Glomerular visceral epithelial cell (primary cell): Measurements from ENCODE around the gene PIP5KL1.
A peak's percentile ranks its signal among the peaks of the same experiment; 100 is the strongest.

Source experiments
- DNase-seq: peaks from one replicate; pipeline ENCODE4 v3.0.0-alpha.2; 2016; ENCODE audit errors: extremely low spot score

The PIP5KL1 gene

DNA sequence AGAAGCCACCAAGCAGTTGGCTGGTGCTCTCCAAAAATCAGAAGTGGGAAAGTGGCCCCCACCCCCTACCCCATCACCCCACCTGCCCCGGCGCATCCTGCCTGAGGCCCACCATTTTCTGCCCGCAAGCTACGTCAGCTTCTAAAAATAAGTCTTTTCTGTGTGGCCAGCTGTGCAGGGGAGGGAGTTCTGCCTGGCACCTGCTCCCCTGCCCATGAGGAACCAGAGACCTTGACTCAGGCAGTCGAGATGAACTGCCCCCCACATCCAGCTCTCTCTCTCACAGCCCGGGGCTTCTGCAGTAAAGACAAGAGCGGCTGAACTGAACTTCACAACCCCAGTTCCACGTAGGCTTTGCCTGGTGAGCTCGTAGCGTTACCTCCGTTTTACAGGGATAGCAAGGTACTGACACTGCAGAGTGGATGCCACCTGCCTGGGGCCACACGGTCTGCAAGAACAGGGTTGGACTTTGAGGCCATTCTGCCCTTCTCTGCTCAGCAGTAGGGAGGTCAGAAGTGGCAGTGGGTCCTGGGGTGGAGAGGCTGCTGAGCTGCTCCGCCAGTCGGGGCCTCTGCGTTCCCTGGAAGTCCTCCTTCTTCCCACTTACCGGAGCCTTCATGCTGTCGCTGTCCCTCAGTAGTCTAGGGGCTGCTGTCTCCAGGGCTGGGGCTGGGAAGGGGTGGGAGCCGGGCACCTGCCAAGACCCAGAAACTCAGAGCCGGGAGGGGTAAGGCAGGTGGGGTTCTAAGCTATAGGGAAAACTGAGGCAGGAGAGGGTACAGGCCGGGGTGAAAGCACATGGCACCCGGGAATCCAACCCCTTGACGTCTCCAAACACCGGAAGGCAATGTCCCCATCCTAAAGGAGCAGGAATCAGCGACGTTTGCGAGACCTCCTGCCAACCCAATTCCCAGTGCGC is 14.5 kb downstream of the PIP5KL1 start:
- DNase-seq, result no peak

DNA sequence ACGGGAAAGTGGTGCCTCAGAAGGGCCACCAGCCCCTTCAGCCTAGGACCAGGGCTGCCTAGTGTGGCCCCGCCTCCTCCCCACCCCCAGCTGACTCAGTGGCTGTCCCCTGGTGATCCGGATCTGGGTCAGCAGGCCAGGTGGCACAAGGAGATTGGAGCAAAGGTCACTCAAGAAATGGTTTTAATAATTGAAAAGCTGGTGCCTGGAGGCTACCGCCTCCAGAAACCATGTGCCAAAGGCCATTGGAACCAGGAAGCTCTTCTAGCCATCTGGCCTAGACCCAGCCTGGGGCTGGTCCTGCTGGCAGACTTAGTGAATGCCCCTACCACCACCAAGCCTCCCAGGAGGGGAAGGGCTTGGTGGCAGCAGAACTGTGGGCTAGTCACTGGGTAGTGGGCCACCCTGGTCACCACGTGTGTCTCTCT is 15.2 kb downstream of the PIP5KL1 start:
- DNase-seq, result no peak

DNA sequence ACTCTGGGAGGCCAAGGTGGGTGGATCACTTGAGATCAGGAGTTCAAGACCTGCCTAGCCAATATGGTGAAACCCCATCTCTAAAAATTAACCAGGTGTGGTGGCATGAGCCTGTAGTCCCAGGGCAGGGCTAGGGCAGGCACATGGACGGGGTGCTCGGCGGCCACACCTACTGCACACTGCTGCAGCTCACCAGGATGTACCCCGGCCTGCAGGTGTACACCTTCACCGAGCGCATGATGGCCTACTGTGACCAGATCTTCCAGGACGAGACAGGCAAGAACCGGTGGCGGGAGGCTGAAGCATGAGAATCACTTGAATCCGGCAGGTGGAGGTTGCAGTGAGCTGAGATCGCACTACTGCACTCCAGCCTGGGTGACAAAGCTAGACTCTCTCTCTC is 16.9 kb downstream of the PIP5KL1 start:
- no peak for DNase-seq

DNA sequence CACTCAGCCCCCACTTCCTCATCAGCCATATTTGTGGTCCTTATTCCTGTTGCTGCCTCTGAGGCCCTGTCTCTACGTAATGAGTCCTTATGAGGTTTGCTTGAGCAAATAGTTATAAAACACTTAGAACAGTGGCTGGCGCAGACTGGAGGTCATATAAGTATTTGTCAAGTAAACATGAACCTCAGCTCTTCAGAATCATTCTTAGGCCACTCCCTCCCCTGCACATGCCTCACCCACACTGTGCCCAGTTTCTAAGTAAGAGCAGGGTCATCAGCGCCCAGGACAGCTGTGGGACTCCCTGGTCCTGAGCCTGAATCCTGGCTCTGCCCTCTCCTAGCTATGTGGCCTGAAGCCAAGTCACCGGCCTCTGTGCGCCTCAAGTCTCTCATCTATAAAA is 17.7 kb downstream of the PIP5KL1 start:
- DNase-seq, result no peak

DNA sequence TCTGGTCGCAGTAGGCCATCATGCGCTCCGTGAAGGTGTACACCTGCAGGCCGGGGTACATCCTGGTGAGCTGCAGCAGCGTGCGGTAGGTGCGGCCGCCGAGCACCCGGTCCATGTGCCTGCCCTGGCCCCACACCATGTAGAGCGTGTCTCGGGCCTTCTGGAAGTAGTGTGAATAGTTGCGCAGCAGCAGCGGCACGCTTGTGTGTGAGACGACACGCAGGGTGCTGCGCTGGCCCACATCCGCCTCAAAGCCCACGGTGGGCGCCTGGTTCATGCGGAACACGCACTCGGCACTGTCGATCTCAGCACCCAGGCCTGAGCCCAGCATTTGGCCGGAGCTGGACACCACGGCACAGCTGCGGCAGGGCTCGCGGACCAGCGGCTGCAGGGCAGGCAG is 18.3 kb downstream of the PIP5KL1 start:
- no peak for DNase-seq

DNA sequence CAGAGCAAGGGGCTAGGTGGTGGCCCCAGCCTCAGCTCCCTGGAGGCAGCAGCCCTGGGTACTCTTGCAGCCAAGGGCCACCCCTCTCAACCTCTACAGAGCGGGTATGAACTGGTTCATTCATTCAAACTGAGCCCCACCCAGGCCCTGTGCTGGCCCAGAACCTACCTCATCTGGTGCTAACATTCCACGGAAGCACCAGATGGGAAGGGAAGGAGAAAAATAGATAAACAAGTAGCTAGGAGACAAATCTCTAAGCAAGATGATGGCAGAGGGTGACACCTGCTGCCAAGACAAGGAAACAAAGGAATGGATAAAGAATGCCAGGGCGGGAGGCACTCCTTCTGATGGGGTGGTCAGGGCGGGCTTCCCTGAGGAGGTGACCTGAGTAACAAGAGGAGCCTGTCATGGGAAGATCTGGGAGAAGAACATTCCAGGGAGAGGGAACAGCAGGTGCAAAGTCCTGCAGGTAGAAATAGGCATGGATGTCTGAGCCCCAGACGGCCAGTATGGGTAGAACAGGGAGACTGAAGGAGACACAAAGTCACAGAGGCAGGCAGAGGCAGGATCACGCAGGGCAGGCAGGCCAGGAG is 19.9 kb downstream of the PIP5KL1 start:
- DNase-seq, result peak; percentile 40

DNA sequence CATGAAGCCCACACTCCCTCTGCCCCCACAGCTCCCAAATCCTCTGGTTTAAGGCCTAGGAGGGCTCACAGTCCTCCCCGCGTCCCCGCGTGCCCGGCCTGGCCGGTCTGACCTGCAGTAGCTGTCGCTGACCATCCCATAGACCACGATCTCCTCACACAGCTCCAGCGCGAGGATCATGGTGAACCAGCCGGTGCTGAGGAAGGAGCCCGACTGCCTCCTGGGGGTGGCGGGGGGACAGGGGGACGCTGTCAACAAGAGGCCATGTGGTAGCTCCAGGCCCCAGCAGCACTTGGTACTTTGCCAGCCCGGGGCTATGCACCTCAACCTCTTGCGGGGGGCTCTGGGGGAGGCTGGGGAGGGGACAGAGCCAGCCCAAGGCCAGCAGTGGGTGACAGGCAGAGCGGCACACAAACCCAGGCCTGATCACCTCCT is 20.7 kb downstream of the PIP5KL1 start:
- DNase-seq, result no peak

DNA sequence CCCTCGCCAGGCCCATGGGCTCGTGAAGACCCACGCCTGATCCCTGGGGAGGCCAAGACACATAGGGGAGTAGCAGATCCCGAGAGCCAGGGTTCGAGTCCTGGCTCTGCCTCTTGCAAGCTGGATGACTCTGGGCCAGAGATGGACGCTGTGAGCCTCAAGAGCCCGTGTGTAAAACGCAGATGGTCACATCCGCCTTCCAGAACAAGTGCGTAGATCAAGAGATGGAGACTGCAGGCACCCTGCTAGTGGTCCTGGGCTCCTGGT is 22.0 kb downstream of the PIP5KL1 start:
- DNase-seq, result no peak

DNA sequence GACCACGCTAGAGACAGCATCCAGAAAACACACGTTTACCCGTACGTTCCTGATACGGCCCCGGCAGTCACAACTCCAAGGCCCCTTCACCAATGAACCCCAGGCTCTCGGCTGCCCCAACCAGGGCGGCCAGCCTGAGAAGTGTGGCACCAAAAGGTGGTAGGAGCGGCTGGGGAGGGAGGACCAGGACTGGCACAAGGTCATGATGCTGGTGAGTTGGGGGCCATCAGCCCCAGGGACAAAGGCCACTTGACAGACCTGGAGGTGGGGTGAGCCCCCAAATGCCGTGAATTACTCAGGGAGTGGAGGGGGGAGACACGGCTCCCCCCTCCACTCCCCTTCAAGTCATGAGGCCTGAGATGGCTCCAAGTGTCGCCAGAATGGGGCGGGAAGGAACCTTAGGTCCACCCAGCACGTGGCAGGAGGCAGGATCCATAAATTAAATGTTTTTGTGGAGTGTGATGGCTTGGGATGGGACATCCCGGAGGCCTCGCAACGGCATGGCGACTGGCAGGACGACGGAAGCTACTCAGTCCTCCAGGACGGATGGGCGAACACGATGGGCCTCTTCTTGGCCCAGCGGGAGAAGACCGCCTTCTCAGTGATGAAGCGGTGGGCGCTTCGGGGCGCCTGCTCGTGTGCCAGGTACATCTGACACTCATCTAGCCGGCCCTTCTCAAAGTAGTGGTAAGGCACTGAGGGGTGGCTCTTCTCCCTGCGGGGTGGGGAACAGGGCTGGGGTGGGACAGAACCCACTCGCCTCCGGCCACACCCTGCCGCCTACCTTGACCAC is 22.5 kb downstream of the PIP5KL1 start:
- no peak for DNase-seq

DNA sequence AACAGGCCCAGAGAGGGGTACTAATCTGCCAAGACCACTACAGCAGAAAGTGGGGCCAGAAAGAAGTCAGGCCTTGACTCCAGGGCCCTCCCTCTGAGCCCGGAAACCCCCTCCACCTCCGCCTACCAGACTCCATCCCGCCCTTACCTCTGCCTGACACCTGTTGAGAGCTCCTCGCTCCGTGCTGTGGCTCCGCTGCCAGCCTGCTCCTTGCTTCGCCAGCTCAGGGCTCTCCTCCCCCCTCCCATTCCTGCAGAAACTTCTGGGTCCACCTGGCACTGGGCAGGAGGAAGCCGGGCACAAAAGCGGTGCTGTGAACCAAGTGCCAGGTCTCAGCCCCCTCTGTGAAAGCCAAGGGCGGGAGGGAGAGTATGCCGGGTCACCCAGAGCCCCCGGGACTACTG is 24.8 kb downstream of the PIP5KL1 start:
- no peak for DNase-seq

DNA sequence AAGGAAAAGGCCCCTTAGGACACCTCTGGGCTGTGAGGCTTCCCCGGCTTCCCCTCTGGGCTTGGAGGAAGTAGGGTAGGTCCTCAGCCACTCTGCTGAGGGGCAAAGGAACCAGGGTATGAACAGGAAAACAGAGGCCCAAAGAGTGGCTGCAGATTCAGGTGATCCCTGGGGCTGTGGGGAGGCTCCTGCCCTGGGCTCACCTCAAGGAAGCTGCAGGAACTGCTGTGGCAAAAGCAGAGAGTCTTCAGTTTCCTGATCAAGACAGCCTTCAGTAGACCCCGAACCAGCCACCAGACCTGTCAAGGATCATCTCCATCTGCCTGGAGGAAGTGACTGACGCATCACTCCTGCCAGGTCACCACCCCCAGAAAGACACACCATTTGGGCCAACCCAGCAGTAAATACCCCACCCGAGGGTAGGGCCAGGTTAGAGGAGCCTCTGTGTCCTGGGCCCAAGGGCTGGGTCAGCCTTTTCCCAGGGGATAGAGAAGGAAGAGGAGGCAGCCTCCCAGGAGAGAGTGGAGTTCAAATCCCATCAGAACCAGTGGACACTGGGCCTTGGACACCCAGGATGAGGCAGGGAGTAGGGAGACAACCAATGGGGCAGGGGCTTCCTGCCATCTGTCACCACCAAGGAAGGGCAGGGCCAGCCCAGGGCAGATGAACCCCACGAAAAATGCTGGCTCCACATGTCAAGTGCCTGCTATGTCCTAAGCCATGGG is 25.4 kb downstream of the PIP5KL1 start:
- no peak for DNase-seq

DNA sequence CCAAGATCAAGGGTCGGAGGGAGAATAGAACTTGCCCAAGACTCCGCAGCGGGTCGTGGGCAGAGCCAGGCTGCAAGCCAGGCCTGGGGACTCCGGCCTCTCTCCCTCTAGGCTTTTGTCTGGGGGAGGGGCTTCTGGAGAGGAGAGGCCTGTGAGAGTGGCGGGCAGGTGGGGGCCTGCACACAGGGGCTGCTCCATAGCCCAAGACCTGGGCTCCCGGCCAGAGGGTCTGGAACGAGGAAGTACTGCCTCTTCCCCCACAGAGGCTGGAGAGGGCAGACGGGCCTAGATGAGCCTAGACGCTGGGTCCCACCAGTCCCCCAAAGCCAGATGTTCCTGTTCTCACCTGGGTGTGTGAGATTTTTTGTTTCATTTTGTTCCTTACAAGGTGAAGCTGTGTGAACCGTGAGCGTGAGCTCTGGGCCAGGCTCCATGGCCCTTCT is 26.0 kb downstream of the PIP5KL1 start:
- DNase-seq, result no peak

DNA sequence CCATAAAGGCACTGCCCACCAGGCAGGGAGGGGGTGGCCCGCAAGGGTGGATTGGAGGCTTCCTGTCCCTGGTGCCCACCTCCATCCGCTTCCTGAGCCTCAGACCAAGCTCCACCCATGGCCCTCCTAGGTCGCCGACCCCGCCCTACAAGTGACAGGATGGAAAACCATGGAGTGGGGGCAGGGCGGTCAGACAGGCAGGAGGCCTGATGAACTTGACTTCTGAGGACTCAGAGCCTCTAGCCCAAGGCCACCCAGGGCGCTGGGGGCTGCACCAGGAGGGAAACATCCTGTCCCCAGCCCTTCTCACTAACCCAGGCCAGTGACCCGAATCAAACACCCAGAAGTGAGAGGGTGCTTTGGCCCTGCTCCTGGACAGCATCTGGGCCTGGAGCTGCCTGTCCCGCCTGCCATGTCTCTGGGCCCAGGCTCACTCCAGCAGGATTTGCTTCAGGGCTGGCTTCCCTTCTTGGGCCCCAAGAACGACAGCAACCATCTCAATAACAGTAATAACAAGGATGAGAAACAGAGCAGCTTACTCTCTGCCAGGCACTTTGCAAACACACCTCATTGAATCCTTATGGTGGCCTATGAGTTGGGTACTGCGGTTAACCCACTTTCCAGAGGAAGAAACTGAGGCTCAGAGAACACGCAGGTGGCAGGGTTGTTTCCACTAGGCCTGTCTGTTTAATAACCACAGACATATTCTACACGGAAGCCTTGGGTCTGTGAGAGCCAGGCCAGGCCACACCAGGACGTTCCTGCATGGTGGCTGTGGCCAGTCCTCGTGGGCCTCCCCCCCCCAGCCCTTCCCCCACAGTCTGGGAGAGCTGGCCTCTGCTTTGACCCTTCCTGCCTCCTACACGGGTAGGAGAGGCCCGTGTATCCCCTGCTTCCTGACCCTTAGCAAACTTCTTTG is 26.8 kb downstream of the PIP5KL1 start:
- no peak for DNase-seq

DNA sequence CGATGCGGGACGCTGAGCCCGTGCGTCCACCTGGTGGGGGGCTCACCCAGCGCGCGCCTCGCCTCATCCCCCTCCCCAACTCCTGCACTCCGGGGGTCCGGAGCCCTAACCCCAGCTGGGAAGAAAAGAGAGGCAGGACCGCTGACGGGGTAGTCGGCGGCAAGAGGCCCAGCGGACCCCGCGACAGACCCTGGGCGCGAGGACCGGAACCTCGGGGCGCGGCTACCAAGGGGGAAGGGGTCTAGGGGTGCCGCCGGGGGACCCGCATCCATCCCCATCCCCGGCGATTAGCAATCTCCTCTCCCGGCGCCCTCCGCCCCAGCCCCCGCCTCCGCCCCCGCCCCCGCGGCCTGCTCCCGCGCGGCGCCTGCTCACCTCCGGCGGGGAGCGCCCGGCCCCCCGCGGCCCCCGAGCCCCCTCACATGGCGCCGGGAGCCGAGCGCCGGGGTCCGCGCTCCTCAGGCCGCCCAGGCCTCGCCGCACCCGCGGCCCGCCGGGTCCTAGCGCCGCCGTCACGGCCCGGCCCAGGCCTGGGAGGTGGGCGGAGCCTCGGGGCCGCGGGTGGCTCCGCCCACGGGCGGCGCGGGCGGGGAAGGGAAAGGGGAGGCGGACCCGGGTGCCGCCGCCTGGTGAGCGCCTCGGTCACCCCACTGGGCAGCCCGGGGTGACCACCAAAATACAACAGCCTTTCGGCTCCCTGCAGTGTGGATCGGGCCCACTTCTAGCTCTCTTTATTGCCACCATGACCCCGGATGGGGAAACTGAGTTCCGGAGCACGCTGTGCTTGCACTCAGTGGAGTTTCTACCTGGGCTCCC is 31.2 kb downstream of the PIP5KL1 start, which contains the start of gene ST6GALNAC6:
TSS of gene ST6GALNAC6 (minus strand) at position 476 of the 816 bp plus-strand sequence. CDS start 1,622 bp downstream, outside the sequence.
- DNase-seq, result peak; percentile 80

DNA sequence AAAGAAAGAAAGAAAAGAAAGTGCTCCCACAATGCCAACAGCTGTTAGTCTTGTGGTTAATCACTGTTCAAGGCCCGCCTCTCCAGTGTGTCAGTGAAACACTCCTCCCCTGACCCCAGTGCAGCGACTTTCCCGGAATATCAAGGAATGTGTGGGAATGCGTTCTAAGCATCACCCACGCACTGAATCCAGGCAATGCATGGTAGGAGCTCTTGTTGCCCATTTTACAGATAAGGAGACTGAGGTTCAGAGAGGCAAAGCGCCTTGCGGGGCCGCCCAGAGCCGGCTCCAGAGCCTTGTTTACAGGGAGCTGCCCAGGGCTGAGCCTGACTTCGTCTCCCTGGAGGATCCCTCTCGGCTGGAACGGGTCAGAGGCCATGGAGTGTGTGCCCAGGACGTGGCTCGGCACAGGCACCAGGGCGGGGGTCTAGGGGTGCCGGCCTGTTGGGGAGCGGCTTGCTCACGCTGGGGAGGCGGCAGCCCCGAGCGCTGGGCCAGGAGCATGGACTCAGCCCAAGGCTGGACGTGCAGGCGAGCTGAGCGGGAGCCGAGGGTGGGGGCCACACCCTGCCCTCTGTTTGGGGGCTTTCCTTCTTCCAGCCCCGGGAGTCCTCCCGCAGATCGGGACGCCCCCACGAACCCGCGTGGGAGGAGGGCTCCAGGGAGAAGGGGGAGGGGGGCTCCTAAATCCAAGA is 32.0 kb downstream of the PIP5KL1 start:
- DNase-seq, result peak; percentile 65

DNA sequence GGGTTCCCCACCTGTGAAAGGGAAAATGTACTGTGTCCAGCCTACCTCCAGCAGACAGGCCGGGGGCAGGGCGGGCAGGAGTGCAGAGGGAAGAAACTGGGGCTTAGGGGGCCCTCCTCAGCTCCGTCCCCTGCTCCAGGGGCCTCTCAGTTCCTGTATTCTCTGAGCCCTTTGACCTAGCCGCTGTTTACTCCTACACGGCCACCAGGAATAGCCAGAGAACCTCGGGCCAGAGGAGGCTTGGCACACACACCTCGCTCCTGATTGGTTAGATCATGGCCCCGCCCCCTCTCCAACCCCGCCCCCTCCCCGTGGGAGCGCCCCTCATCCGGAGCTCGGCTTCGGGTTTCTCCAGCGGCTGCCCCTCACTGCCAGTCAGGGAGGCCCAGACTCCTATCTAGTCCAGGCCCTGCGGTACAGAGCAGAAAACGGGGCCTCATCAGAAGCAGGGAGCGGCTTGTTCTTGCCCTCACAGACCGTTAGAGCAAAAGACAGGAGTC is 33.3 kb downstream of the PIP5KL1 start:
- DNase-seq, result peak; percentile 55

DNA sequence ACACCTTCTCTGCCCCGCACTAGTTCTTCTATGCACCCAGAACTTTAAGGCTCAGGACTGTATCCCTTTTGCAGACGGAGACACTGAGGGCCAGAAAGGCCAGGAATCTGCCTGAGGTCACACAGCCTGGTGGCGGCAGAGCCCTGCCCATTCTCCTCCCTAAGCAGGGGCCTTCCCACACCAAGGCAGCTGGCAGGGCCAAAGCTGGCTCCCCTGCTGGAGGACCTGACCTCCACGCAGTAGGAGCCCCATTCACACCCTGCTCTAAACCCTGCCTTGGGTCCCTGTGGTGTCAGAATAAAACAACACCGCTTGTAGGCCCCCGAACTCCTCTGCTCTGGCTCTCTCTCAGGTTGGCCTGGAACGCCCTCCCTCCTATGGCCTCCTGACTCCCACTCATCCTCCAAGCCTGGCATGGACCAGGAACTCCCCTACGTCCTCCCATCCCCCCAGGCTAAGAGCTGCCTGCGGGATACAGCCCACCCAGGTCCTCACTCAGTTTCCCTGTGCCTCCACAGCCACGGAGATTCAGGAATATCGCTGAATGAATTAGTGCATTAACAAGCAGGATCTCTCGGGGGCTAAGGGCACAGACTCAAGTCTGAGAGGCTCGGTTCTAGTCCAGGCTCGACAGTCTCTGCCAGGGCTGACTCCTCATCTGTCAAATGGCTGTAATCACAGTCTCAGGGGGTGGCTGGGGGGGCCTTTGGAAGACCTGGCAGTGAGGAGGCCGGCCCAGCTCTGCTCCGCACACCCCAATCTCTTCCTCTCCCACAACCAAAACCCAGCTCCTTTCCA is 34.0 kb downstream of the PIP5KL1 start:
- DNase-seq, result no peak

DNA sequence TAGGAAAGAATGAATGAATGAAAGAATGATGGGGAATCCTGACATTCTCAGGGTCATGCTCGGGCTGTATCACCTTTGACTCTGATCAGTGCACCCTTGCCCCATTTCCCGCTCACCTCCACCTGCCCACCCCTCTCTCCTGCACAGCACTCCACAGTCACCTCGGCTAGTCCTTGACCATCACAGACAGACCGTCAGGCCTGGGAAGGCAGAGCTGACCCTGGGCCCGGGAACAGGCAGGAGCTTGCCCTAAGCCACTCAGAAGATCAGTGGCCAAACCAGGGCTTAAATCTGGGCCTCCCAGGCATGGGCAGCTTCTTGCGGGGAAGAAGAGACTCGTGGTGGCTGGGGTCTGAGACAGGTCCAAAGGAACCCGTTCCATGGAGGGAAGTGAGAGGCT is 34.8 kb downstream of the PIP5KL1 start:
- DNase-seq, result no peak
